Activated T-helper 17 cell treated with anti-CD3 and anti-CD28 coated beads, Interleukin-2, amount 50 U/mL, for 72 hours (primary cell): ENCODE measurements around the gene JRKL. TPM values are rescaled to one million over a fixed set of nuclear protein-coding genes. Genes with fewer than 3 reads are reported as not detected.

ENCODE experiments used
- ATAC-seq: fragments of 150-1000 bp; cut with Tn5 transposase; replicated peaks from 2 replicates; pipeline ENCODE4 v1.10.0; 2021; ENCODE audit warnings: mild to moderate bottlenecking, moderate library complexity
- H3K27ac Mint-ChIP-seq: one replicate; pipeline ENCODE4 v1.8.0; 2022; ENCODE audit warnings: mixed read lengths
- H3K27me3 Mint-ChIP-seq: one replicate; pipeline ENCODE4 v1.8.0; 2022; ENCODE audit warnings: mixed read lengths
- H3K36me3 Mint-ChIP-seq: one replicate; pipeline ENCODE4 v1.8.0; 2022; ENCODE audit warnings: low read depth, mild to moderate bottlenecking, mixed read lengths
- H3K4me1 Mint-ChIP-seq: one replicate; pipeline ENCODE4 v1.8.0; 2022; ENCODE audit warnings: mixed read lengths
- H3K4me3 Mint-ChIP-seq: one replicate; pipeline ENCODE4 v1.8.0; 2022; ENCODE audit warnings: mild to moderate bottlenecking, mixed read lengths
- H3K9me3 Mint-ChIP-seq: one replicate; pipeline ENCODE4 v1.8.0; 2022; ENCODE audit warnings: mixed read lengths
- total RNA-seq, 2 donors: library from RNA; stranded (reverse); gene quantifications; one replicate each; pipeline ENCODE4 v1.2.3, GENCODE V29; 2022

The JRKL gene
- total RNA-seq: 10 to 100 TPM in 1 of 2 donors, 1 to 10 TPM in 1; 7.3 to 12.8 TPM

- Mint-ChIP-seq H3K36me3 (peaks cover 32% of the 10 kb centered on the region), H3K4me3 (peak within 1 kb of the TSS; percentile 95), H3K4me1 (peaks cover 15% of the 10 kb centered on the region), H3K27ac (peak within 1 kb of the TSS; percentile 94), H3K9me3 (no peaks in the 10 kb centered on the region), H3K27me3 (no peaks in the 10 kb centered on the region)
- peak; percentile 97 for ATAC-seq
These were observed at the start of gene JRKL, which contains the start of gene CCDC82 for GRCh38 chr11:96389720-96390487. JRKL (plus strand) TSS chr11:96390013; CDS start chr11:96390650, 637 bp downstream. CCDC82 (minus strand) TSS chr11:96389912; CDS start chr11:96384747, 5,165 bp downstream.

GRCh38 chr11:96340555-96340885 is 49.3 kb upstream of the JRKL start:
- Mint-ChIP-seq H3K27ac (peak overlapping the region; percentile 88), H3K27me3 (no peaks in the 10 kb centered on the region), H3K4me1 (peaks cover 30% of the 10 kb centered on the region), H3K9me3 (no peaks in the 10 kb centered on the region), H3K4me3 (peak overlapping the region; percentile 94), H3K36me3 (peaks cover 48% of the 10 kb centered on the region)
- no peak for ATAC-seq

- H3K4me1 Mint-ChIP-seq: peaks cover 26% of the 10 kb centered on the region
- H3K27ac Mint-ChIP-seq: peak overlapping the region; percentile 88
- no peaks in the 10 kb centered on the region for H3K9me3 Mint-ChIP-seq
- H3K36me3 Mint-ChIP-seq: peaks cover 39% of the 10 kb centered on the region
- peak; percentile 28 for ATAC-seq
- H3K27me3 Mint-ChIP-seq: no peaks in the 10 kb centered on the region
- H3K4me3 Mint-ChIP-seq: peak overlapping the region; percentile 94
These were observed 48.4 kb upstream of the JRKL start for GRCh38 chr11:96341211-96342013.

GRCh38 chr11:96342014-96342960 is 47.5 kb upstream of the JRKL start:
- H3K27ac Mint-ChIP-seq: peak overlapping the region; percentile 88
- H3K4me3 Mint-ChIP-seq: peak overlapping the region; percentile 94
- peaks cover 24% of the 10 kb centered on the region for H3K4me1 Mint-ChIP-seq
- H3K27me3 Mint-ChIP-seq: no peaks in the 10 kb centered on the region
- H3K36me3 Mint-ChIP-seq: peaks cover 34% of the 10 kb centered on the region
- no peaks in the 10 kb centered on the region for H3K9me3 Mint-ChIP-seq
- no peak for ATAC-seq

- Mint-ChIP-seq H3K9me3 (no peaks in the 10 kb centered on the region), H3K4me1 (peaks cover 15% of the 10 kb centered on the region), H3K36me3 (peaks cover 31% of the 10 kb centered on the region), H3K27me3 (no peaks in the 10 kb centered on the region), H3K4me3 (peak within 1 kb of the TSS; percentile 94), H3K27ac (peak within 1 kb of the TSS; percentile 88)
- peak; percentile 89 for ATAC-seq
These were observed 46.7 kb upstream of the JRKL start, which contains the start of gene MAML2 for GRCh38 chr11:96342961-96343711. MAML2 (minus strand) TSS chr11:96343195; CDS start chr11:96341895, 1,300 bp downstream.

- H3K27me3 Mint-ChIP-seq: no peaks in the 10 kb centered on the region
- no peak for ATAC-seq
- H3K36me3 Mint-ChIP-seq: peaks cover 91% of the 10 kb centered on the region
- no peak overlapping the region for H3K27ac Mint-ChIP-seq
- no peak overlapping the region for H3K4me3 Mint-ChIP-seq
- H3K4me1 Mint-ChIP-seq: peaks cover 6% of the 10 kb centered on the region
- H3K9me3 Mint-ChIP-seq: no peaks in the 10 kb centered on the region
These were observed 33.0 kb upstream of the JRKL start for GRCh38 chr11:96356848-96357247.

GRCh38 chr11:96357794-96358193 is 32.0 kb upstream of the JRKL start:
- peak; percentile 59 for ATAC-seq
- Mint-ChIP-seq H3K36me3 (peaks cover 91% of the 10 kb centered on the region), H3K27ac (no peak overlapping the region), H3K9me3 (no peaks in the 10 kb centered on the region), H3K4me1 (peaks cover 6% of the 10 kb centered on the region), H3K4me3 (no peak overlapping the region), H3K27me3 (no peaks in the 10 kb centered on the region)

GRCh38 chr11:96358321-96358720 is 31.5 kb upstream of the JRKL start:
- peaks cover 6% of the 10 kb centered on the region for H3K4me1 Mint-ChIP-seq
- H3K9me3 Mint-ChIP-seq: no peaks in the 10 kb centered on the region
- H3K36me3 Mint-ChIP-seq: peaks cover 92% of the 10 kb centered on the region
- no peak for ATAC-seq
- no peak overlapping the region for H3K27ac Mint-ChIP-seq
- no peaks in the 10 kb centered on the region for H3K27me3 Mint-ChIP-seq
- no peak overlapping the region for H3K4me3 Mint-ChIP-seq

GRCh38 chr11:96361778-96362177 is 28.0 kb upstream of the JRKL start:
- peaks cover 6% of the 10 kb centered on the region for H3K4me1 Mint-ChIP-seq
- H3K27ac Mint-ChIP-seq: no peak overlapping the region
- H3K36me3 Mint-ChIP-seq: peaks cover 79% of the 10 kb centered on the region
- ATAC-seq: peak; percentile 45
- no peaks in the 10 kb centered on the region for H3K9me3 Mint-ChIP-seq
- no peak overlapping the region for H3K4me3 Mint-ChIP-seq
- H3K27me3 Mint-ChIP-seq: no peaks in the 10 kb centered on the region

- no peaks in the 10 kb centered on the region for H3K4me1 Mint-ChIP-seq
- no peaks in the 10 kb centered on the region for H3K27me3 Mint-ChIP-seq
- peaks cover 76% of the 10 kb centered on the region for H3K36me3 Mint-ChIP-seq
- ATAC-seq: no peak
- no peak overlapping the region for H3K4me3 Mint-ChIP-seq
- H3K9me3 Mint-ChIP-seq: no peaks in the 10 kb centered on the region
- no peak overlapping the region for H3K27ac Mint-ChIP-seq
These were observed 24.3 kb upstream of the JRKL start for GRCh38 chr11:96365493-96365892.

GRCh38 chr11:96366024-96366423 is 23.8 kb upstream of the JRKL start:
- H3K4me1 Mint-ChIP-seq: no peaks in the 10 kb centered on the region
- no peak for ATAC-seq

GRCh38 chr11:96367342-96367741 is 22.5 kb upstream of the JRKL start:
- no peak overlapping the region for H3K4me3 Mint-ChIP-seq
- no peaks in the 10 kb centered on the region for H3K4me1 Mint-ChIP-seq
- ATAC-seq: no peak
- peaks cover 79% of the 10 kb centered on the region for H3K36me3 Mint-ChIP-seq
- no peak overlapping the region for H3K27ac Mint-ChIP-seq
- H3K27me3 Mint-ChIP-seq: no peaks in the 10 kb centered on the region
- H3K9me3 Mint-ChIP-seq: no peaks in the 10 kb centered on the region

More at GRCh38 chr11:96366024-96366423, 23.8 kb upstream of the JRKL start:
- Mint-ChIP-seq H3K27me3 (no peaks in the 10 kb centered on the region), H3K4me3 (no peak overlapping the region), H3K36me3 (peaks cover 76% of the 10 kb centered on the region), H3K27ac (no peak overlapping the region), H3K9me3 (no peaks in the 10 kb centered on the region)

GRCh38 chr11:96373826-96374225 is 16.0 kb upstream of the JRKL start:
- no peak overlapping the region for H3K4me3 Mint-ChIP-seq
- H3K9me3 Mint-ChIP-seq: no peaks in the 10 kb centered on the region
- no peaks in the 10 kb centered on the region for H3K27me3 Mint-ChIP-seq
- H3K27ac Mint-ChIP-seq: no peak overlapping the region
- no peak for ATAC-seq
- peaks cover 82% of the 10 kb centered on the region for H3K36me3 Mint-ChIP-seq
- peaks cover 5% of the 10 kb centered on the region for H3K4me1 Mint-ChIP-seq
